Measurements from ENCODE around the gene PDE3A. TPM values are rescaled to one million over a fixed set of nuclear protein-coding genes. Genes with fewer than 3 reads are reported as not detected.
A peak's percentile ranks its signal among the peaks of the same experiment; 100 is the strongest.

PDE3A gene
- total RNA-seq, 6 experiments from 2014 or later = 0.79 to 2.4 (median 1.3) TPM

GRCh38 chr12:20490213-20490612, 121.9 kb downstream of the PDE3A start:
- intact Hi-C loops (cut with DNase I) = no loop called here

GRCh38 chr12:20491290-20491689, 123.0 kb downstream of the PDE3A start:
- DNase-seq (no peak), ATAC-seq (no peak)
- intact Hi-C loops (cut with DNase I) = no loop called here
- TF ChIP-seq POLR2A (IDR thresholded peaks at IDR 0.05) (no peak), CTCF (IDR thresholded peaks at IDR 0.05) (no peak)
- Histone ChIP-seq H3K4me3 (no peak overlapping the region), H3K27ac (no peak overlapping the region), H3K27me3 (no peaks in the 10 kb centered on the region), H3K36me3 (no peaks in the 10 kb centered on the region), H3K4me1 (no peaks in the 10 kb centered on the region), H3K9me3 (no peaks in the 10 kb centered on the region)
- WGBS (ENCODE audit: insufficient coverage, low coverage, low lambda C conversion rate, missing lambda C conversion rate) = 66% methylated on average over 5 of the region's 5 CpGs

More at GRCh38 chr12:20490213-20490612, 121.9 kb downstream of the PDE3A start:
- Histone ChIP-seq H3K27me3 (no peaks in the 10 kb centered on the region), H3K4me3 (no peak overlapping the region), H3K27ac (no peak overlapping the region), H3K36me3 (no peaks in the 10 kb centered on the region), H3K9me3 (no peaks in the 10 kb centered on the region), H3K4me1 (no peaks in the 10 kb centered on the region)
- no peak for TF ChIP-seq CTCF (IDR thresholded peaks at IDR 0.05)
- TF ChIP-seq POLR2A (IDR thresholded peaks at IDR 0.05) = no peak
- DNase-seq = no peak
- no peak for ATAC-seq

GRCh38 chr12:20492251-20492760, 124.0 kb downstream of the PDE3A start:
- no peaks in the 10 kb centered on the region for H3K9me3 ChIP-seq
- no peak for DNase-seq
- TF ChIP-seq POLR2A (IDR thresholded peaks at IDR 0.05) (no peak), CTCF (IDR thresholded peaks at IDR 0.05) (no peak)
- peak in 1 of 4 donors; percentile 25 for ATAC-seq
- 56% methylated on average over 4 of the region's 4 CpGs for WGBS (ENCODE audit: insufficient coverage, low coverage, low lambda C conversion rate, missing lambda C conversion rate)
- H3K4me1 ChIP-seq = no peaks in the 10 kb centered on the region
- no peaks in the 10 kb centered on the region for H3K27me3 ChIP-seq
- no peak overlapping the region for H3K4me3 ChIP-seq
- no peaks in the 10 kb centered on the region for H3K36me3 ChIP-seq
- H3K27ac ChIP-seq = no peak overlapping the region
- intact Hi-C loops (cut with DNase I) = no loop called here

- TF ChIP-seq POLR2A (IDR thresholded peaks at IDR 0.05) (no peak), CTCF (IDR thresholded peaks at IDR 0.05) (no peak)
- Histone ChIP-seq H3K4me3 (no peak overlapping the region), H3K27ac (no peak overlapping the region), H3K4me1 (no peaks in the 10 kb centered on the region), H3K9me3 (no peaks in the 10 kb centered on the region), H3K27me3 (no peaks in the 10 kb centered on the region), H3K36me3 (no peaks in the 10 kb centered on the region)
- intact Hi-C loops (cut with DNase I) = no loop called here
- DNase-seq (no peak), ATAC-seq (no peak)
- WGBS (ENCODE audit: insufficient coverage, low coverage, low lambda C conversion rate, missing lambda C conversion rate) = 33% methylated on average over 1 of the region's 1 CpG
Measured at GRCh38 chr12:20493934-20494333, 125.6 kb downstream of the PDE3A start.

GRCh38 chr12:20494851-20495250, 126.5 kb downstream of the PDE3A start:
- WGBS (ENCODE audit: insufficient coverage, low coverage, low lambda C conversion rate, missing lambda C conversion rate) = 75% methylated on average over 2 of the region's 2 CpGs
- intact Hi-C loops (cut with DNase I) = no loop called here
- Histone ChIP-seq H3K9me3 (no peaks in the 10 kb centered on the region), H3K4me1 (no peaks in the 10 kb centered on the region), H3K36me3 (no peaks in the 10 kb centered on the region), H3K4me3 (no peak overlapping the region), H3K27me3 (no peaks in the 10 kb centered on the region), H3K27ac (no peak overlapping the region)
- TF ChIP-seq POLR2A (IDR thresholded peaks at IDR 0.05) (no peak), CTCF (IDR thresholded peaks at IDR 0.05) (no peak)
- DNase-seq (no peak), ATAC-seq (no peak)
